DMS79 treated with DMSO at 0.1 percent for 48 hours (cell line): Measurements from ENCODE around the gene CHI3L1.

ENCODE experiments used
- DNase-seq: peaks from one replicate; lab custom pipeline; 2025; lab: John Stamatoyannopoulos, UW

CHI3L1 gene

DNA sequence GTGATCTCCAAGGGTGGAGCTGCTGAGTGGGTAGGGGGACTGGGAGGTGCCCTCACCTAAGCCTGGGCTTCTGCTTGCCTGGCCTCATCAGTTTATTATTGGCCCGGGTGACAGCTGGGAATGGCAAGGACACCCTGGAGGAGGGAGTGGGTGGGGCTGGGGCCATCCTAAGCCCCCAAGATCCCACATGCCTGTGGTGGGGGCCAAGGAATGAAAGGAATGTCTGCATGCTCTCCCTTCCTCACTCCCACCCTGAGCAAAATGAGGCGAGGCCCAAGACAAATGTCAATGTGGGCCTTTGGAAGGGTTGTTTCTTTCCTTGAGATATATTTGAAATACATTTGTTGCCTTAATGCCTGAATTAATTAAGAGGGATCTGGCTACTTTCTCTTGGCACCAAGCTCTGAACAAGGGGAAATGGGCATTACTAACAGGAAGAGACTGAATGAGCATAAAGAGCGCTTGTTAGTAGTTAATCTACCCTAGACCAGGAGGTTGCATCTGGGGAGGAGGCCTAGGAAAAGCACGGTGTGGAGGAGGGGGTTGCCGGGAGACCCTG is 19.7 kb upstream of the CHI3L1 start:
- DNase-seq: no peak

DNA sequence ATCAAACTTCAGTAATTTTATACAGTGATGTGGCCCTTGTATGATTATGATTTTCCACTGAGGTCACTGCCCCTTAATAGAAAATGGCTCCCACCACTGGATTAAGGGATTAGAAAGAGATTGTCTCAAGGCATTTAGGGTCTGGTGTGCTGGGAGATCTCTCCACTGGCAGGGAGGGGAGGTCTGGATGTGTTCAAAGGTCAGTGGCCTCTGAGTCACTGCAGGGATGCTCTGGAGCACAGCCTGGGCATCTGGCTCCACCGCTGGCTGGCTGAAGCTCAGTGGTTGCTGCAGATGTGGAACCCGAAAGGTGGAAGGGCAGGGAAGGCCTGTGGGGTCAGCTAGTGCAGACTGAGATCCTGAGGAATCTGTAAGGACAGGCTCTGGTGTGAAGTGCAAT is 18.3 kb upstream of the CHI3L1 start:
- DNase-seq: no peak

DNA sequence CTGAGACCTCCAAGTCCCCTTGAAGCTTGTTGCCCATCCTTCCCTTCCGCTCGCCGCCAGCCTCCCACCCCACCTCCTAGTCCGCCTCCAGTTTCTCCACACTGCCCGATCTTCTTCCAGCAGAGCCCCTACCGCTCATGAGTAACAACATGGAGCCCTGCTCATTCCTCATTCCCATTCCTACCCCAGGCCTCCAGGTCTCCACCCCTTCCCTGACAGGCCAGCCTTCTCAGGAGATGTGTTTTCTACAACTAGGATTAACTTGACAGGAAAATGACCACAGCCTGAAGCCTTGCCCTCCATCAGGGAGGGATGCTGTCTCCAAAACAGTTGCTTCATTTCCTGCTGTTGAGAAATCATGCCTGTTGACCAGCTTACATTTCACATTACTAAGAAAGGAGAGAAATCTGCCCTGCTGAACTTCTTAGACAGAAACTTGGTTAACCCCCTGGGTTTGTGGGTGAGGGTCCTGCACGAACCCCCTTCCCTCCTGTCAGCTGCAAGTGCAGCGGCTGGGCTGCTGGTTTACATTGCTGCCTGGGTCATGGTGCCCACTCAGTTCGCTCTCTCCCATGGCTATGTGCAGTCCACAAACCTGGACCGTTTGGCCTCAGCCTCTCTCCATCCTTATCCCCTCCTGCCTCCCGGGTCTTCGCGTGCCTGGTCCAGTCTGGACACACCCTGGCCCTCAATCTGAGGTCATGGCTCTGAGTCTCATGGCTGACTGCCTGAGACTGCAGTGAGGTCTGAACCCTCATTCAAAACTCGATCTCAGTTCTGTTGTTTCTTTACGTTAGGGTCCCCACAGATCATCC is 16.1 kb upstream of the CHI3L1 start:
- no peak for DNase-seq

DNA sequence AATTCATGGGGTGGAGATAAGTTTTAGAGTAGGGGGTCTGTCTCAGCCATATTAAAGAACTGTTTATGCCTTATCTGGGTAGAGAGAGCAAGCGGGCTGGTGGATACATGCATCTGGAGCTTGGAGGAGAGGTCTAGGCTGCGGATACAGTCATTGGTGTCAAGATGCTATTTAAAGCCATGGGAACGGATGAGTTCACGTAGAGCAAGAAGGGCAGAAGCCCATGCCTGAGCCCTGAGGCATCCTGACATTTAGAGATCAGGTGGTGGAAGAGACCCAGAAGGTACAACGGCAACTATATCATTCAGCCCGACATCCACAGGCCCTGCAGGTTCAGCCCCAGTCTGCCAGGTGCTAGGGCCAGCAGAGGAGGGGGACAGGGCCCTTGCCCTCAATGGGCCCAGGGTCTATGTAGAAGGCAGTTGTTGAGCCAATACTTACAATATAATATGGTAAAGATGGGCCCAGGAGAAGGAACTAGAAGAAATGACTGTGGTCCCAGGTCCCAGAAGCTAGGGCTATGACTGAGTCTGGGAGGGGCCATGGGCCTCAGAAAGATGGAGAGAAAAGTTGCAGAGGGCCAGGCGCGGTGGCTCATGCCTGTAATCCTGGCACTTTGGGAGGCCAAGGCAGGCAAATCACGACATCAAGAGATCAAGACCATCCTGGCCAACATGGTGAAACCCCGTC is 15.2 kb upstream of the CHI3L1 start:
- DNase-seq: no peak

DNA sequence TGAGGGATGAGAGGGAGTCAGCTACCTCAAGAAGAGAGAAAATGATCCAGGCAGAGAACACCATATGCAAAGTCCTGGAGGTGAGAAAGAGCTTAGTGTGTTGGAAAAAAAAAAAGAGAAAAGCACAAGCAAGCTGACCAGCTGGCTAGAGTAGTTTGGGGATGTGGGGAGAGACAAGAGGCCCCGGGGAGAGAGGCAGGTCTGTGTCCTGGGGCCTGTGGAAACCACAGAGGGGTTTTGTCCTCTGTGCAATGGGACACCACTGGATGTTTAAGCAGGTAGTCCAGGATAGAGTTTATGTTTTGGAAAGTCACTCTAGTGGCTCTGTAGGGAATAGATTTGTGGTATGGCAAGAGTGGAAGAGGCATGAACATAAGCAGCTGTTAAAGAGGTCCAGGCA is 14.4 kb upstream of the CHI3L1 start:
- DNase-seq: no peak

DNA sequence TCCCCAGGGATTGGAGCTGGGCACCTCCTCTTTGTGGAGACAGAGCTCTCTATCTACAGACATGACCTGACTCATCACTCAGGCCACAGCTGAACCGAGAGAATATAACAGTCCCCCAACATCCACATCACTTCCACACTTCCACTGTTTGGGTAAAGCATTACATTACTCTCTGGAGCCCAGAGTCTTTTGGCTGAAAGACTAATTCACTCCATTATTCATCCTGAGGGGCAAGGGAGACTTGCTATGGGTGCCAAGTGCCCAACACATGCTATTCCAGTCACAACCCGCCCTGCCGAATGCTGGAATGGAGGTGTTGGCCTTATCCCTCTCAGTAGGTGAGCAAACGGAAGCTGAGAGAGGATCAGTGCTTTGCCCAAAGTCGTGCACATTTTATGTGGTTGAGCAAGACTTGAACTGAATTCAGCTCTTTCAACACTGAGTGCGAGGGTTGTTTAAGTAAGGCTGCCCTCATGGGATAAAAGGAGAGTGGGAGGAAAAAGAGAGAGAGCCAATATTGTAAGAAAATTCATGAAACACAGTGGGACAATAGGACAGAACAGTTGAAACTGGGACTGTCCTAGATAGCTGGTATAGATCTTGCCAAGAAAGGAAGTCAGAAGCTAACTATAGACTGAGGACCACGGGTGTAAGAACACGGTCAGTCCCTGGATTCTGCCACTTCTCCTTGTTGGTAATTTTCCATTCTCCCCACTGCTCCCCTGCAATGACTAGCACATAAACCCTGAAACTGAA is 13.5 kb upstream of the CHI3L1 start:
- no peak for DNase-seq

DNA sequence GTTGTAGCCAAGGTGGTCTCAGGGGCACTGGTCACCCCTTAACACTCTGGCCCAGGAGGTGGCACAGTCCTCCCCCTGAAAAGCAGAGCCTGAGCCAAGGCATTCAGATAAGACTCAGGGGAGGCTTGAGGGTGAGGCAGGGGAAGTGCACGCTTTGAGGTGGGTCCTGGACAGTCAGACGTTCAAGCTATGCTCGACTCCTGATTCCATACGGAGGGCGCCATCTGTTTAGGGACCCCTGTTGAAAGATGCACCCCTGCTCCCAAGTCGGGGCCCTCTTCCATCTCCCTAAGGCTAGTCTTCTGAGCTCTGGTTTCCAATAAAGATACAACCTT is 12.9 kb upstream of the CHI3L1 start:
- DNase-seq: no peak

DNA sequence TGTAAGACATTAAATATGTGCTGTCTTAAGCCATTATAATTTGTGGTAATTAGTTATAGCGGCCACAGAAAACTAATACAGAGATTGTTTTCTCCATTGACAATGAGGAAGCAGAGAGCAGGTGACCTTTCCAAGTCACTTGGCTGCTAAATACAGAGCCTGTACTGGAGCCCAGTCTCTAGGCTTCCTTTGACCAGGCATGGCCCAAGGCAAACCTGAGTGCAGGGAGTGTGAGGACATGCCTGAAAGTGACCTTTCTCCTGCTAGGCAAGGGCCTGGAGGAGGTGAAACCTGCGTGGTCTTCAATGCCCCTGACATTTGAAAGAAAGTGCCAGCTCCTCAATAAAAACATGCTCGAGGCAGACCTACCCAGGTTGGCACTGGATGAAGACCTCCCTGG is 12.5 kb upstream of the CHI3L1 start:
- DNase-seq: no peak

DNA sequence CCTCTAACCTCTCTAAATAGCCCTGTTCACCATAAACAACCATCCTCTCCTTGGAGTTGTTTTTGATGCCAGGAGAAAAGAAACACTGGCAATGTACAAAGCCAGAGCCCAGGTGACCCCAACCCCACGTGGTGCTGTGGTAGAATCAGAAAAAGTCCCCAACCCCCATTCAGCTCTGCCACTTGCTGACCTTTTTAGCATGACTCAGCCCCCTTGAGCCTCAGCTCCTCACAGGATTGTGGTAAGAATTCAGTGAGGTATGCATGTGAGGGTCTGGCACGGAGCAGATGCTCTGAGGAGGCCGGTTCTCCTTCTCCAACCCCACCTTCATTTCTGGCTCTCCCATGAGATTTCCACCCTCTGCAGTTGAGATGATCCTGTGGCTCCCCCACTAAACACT is 11.1 kb upstream of the CHI3L1 start:
- no peak for DNase-seq

DNA sequence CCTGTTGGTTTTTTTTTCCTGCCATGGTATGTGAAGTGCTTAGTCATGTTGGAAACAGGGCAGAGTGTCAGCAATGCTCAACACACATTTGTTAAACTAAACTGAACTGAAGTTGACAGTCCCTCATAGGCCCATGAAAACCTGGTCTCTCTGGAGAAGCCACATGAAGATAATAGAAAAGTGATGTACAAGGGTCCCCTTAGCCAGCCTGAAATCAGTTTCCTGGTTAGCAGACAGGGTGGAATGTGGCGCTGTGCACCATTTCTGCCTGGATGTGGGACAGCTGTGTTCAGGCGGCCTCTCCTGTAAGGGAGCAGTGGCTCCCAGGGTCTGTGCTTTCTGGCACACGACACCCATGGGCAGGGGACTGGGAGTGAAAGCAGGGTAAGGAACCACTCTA is 9.9 kb upstream of the CHI3L1 start:
- no peak for DNase-seq

DNA sequence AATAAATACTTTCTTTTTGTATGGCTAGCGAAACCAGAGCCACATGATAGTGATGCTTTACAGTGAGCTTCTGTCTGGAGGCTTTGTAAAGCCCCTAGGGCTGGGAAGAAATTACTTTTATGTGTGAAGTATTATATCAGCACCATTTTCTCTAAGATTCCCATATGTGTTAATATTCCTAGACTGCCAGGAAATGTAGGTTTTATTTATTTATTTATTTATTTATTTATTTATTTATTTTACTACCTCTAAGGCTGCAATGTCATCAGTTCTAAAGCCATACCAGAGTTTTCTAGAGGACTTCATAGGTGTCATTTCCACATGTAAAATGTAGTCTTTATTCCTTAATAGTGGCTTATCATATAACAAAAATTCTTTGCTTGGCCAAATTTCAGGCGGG is 4.4 kb upstream of the CHI3L1 start:
- DNase-seq: no peak

DNA sequence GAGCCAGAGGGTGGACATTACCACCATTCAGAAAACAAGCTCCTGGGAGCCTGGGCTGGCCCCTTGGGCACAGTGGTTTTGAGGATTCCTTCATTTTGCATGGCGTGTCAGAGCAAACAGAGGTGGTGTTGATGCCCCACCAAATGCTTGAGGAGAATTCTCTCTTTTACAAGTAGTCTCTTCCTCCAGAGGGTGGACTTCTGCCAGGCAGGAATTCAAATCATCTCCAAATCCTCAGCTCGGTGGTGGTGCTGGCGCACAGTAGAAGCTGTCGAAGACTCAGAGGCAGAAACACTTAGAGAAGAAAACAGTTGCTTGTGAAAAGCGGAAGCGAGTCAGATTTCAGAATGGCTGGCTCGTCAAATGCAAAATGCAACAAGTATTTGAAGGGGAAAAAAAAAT is 3.4 kb upstream of the CHI3L1 start:
- DNase-seq: peak; percentile 57

DNA sequence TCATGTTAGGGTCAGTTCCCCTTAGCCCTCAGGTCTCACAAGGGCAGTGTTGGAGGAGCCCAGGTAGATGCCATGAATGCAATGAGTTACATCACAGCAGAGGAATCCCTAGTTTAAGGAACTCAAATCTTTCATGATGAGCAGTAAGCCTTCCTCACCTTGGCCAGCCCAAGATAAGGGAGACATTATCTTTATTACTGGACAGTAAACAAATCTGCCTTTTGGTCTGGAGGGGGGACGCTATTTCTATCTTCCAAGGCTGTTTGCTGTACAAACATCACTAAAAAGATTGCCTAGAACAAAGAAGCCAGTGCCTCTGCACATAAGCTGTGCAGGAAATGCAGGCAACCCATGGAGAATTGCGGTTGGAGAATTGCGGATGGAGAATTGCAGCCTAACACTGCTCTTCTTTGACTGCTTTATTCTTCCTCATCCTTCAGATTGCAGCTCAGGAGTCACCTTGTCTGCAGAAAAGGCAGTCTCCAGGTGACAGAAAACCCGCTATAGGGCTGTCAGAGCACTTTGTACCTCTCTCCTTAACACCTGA is 2.3 kb upstream of the CHI3L1 start:
- DNase-seq: no peak

DNA sequence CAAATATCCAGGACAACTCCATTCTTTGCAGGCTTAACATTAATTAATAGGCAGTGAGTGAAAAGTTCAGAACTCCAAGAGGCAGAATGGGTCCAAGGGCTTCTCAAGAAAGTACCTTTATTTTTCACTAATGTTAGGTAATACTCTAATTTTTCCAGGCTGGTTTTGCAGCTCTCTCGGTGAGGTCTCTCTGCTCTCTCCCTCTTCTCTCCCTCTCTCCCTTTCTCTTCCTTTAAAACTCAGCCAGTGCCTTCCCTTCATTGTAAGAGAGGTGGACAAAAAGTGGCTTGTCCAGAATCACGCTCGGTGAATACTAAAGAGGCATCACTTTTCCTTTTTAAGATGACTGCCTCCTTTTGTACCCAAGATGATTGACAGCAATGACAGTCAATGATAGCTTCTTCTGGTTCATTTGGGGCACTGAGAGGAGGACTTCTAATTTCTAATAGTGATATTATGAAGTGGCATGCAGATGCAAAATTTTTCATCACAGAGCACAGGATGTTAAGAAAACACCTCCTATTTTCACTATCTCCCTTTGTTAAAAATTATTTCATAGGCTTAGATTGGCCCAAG is 1.3 kb upstream of the CHI3L1 start:
- DNase-seq: no peak

DNA sequence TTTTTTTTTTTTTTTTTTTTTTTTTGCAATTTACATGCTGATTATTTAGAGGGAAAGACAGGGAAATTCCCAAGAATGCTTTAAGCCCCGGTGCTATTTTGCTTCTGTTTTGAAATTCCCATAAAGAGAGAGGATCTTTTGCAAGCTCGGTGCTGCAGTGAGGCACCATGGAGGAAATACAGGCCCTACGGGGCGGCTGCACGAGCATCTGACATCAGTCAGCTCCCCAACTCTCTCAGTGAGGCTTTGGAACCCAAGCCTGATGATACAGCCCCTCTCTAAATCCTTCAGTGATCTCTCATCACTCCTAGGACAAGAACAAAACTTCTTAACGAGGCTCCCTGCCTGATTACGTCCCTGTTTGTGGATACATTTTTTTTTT is 791 bp upstream of the CHI3L1 start:
- no peak for DNase-seq

DNA sequence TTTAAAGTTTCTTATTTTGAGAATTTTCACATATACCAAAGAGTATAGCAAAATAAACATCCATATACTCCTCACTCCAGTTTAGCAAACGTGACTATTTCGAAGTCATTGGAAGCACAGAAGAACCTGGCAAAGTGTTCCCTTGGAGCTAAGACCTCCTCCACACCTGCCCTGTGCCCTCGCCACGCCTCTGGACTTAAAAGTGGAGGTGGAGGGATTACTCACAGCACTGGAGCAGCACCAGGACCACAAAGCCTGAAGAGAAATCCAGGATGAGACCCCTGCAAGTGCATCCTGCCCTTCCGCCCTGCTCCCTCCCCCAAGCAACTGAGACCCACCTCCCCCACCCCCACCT is 436 bp downstream of the CHI3L1 start:
- DNase-seq: peak; percentile 23

DNA sequence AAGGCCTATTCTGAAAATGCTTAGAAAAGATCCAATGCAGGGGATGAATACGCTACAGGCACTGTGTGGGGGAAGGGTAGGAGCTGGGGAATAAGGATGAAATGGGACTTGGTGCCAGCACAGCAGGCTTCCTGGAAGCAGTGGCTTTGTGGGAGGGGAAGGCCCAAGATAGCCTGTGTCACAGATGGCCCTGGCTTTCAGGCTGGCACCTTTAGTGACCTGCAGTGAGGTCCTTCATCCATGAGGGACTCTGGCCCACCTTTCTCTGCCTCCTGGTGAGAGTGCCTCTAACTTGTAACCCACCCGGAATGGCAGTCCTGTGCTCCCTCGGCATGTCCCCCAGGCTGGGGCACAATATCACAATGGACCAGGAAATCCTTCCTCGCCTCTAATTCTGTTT is 919 bp downstream of the CHI3L1 start:
- no peak for DNase-seq

DNA sequence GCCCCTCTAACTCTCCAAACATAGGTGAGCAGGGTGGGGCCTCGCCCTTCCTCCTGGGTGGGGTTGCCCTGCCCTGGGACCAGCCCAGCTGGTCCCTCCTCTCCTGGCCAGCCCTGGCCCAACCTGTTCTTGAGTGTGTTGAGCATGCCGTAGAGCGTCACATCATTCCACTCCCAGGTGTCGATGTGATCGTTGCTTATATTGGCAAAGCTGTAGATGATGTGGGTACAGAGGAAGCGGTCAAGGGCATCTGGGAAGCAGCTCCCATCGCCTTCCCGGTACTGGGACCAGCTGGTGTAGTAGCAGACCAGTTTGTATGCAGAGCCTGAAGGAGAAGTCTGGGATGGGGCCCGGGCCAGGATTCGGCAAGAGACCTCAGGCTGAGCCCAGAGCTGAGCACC is 1.4 kb downstream of the CHI3L1 start:
- DNase-seq: no peak

DNA sequence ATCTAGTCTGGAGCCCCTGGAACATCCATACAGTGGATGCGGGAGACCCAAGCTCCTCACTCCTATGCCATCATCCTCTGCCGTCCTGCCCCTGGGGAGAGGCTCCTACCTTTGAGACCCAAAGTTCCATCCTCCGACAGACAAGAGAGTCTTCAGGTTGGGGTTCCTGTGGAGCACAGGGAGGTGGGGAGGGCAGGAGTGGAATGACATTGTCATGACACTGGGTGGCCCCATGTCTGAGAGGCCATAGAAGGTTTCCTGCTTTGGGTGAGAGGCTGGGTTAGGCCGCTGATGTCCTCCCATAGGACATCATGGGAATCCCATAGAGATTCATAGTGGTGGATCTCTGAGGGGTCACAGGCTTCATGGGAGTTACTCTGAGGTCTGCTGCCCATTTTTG is 2.0 kb downstream of the CHI3L1 start:
- DNase-seq: no peak

DNA sequence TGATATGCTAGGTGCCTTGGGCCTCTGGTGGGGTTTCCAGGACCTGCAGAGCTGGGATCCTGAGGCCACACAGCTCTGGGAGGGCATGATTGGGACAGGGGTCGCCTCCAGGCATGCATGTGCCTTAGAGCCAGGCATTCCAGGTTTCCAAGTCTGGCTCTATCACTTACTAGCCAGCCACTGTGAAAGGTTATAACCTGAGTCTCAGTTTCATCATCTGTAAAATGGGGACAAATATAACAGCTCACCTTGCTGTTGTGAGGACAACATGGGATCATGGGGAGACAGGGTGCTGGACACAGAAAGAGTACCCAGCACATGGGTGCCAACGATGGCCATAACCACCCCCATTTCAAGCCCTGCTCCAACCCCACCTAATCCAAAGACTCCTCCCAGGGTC is 2.7 kb downstream of the CHI3L1 start:
- DNase-seq: no peak

DNA sequence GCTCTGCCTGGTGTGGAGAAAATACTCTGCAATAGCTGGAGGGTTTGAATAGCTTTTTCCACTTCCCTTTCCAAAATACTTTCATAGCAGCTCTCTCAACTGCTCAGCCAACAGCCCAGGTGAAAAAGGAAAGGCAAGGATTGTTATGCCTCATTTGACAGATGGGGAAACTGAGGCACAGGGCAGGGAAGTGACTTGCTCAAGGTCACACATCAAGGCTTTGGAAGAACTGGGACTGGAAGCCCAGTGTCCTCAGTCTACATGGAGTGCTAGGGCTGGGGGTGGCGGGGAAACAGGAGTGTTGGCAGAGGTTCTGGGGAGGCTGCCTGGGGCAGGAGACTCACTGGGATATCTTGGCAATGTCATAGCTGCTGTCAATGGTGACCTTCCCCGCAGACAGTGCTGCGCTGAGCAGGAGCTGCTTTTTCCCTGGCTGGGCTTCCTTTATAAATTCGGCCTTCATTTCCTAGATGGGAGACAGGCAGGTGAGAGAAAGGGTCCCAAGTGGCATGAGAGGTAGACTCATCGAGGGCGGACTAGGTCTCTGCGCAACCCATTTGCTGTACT is 4.0 kb downstream of the CHI3L1 start:
- no peak for DNase-seq
